GM06990 (cell line): Measurements from ENCODE around the gene IQGAP3.
"Not testable (repeated sequence)": the region's sequence is repeated elsewhere in the genome, so short reads cannot be mapped to it uniquely, and the experiment has no call there.

Source experiments
- DNase-seq: peaks from one replicate; pipeline ENCODE4 v3.0.0-alpha.2; 2011; ENCODE audit not compliant: insufficient read length; ENCODE audit errors: extremely low read depth
- H3K27me3 ChIP-seq: replicated peaks from 2 replicates; pipeline ENCODE4 v1.6.0; 2011; ENCODE audit warnings: low read length; ENCODE audit not compliant: control insufficient read depth, insufficient read depth
- H3K36me3 ChIP-seq: 2 replicates; pipeline ENCODE4 v1.5.1; 2011; ENCODE audit warnings: low read length; ENCODE audit not compliant: control insufficient read depth, insufficient read depth
- H3K4me3 ChIP-seq: replicated peaks from 2 replicates; pipeline ENCODE4 v1.5.1; 2011; ENCODE audit warnings: low read depth, mild to moderate bottlenecking, control low read depth, low read length
- CTCF ChIP-seq: IDR thresholded peaks from 2 replicates; pipeline ENCODE4 v1.5.1; 2011; ENCODE audit warnings: low read length, control low read depth, mild to moderate bottlenecking, inconsistent platforms; ENCODE audit not compliant: insufficient read depth, poor library complexity, severe bottlenecking

The IQGAP3 gene

DNA sequence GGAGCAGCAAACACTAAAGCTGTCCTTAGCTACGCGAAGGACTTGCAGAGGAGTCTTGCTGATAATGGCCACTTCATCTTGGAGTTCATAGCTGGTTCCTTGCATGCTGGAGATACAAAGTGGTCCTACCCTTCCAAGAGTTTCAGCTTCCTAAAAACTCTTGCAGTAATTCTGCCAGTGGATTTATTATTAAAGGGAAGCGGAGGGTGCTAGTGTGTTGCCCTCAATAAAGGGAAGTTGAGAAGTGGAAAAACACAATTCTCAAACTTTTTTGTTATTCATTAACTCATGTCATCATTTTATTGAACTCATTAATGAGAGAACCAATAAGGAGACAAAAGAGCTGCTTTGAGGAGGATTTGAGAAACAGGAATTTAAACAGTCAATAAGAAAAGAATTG, 40.3 kb upstream of the IQGAP3 start:
- DNase-seq: no peak
- no peak for TF ChIP-seq CTCF
- Histone ChIP-seq H3K36me3 (no peaks in the 10 kb centered on the region), H3K27me3 (no peaks in the 10 kb centered on the region; the same call in 1 of the 2 replicates), H3K4me3 (no peak overlapping the region)

DNA sequence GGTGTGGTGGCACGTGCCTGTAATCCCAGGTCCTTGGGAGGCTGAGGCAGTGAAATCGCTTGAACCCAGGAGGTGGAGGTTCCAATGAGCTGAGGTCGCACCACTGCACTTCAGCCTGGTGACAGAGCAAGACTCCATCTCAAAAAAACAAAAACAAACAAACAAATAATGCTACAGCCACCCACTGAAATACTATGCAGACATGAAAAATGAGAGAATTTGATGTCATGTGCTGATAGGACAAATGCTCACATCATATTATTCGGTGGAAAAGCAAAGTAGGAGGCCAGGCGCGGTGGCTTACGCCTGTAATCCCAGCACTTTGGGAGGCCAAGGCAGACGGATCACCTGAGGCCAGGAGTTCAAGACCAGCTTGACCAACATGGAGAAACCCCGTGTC, 37.7 kb upstream of the IQGAP3 start:
- not testable (repeated sequence) for H3K4me3 ChIP-seq, H3K36me3 ChIP-seq, DNase-seq, H3K27me3 ChIP-seq

- H3K36me3 ChIP-seq: no peaks in the 10 kb centered on the region
- peak; percentile 76 for TF ChIP-seq CTCF
- no peak for DNase-seq
Measured at GRCh38 chr1:156608981-156609380, 36.6 kb upstream of the IQGAP3 start.

GRCh38 chr1:156608036-156608674, 35.8 kb upstream of the IQGAP3 start:
- H3K36me3 ChIP-seq: no peaks in the 10 kb centered on the region
- TF ChIP-seq CTCF: peak; percentile 77
- H3K4me3 ChIP-seq: no peak overlapping the region
- no peaks in the 10 kb centered on the region for H3K27me3 ChIP-seq
- no peak for DNase-seq

More at GRCh38 chr1:156608981-156609380, 36.6 kb upstream of the IQGAP3 start:
- H3K4me3 ChIP-seq: no peak overlapping the region
- H3K27me3 ChIP-seq: no peaks in the 10 kb centered on the region

GRCh38 chr1:156607344-156607743, 35.0 kb upstream of the IQGAP3 start:
- H3K4me3 ChIP-seq, H3K36me3 ChIP-seq, DNase-seq, H3K27me3 ChIP-seq: not testable (repeated sequence)

- peaks cover 6% of the 10 kb centered on the region for H3K36me3 ChIP-seq
- no peak for DNase-seq
- H3K4me3 ChIP-seq: no peak overlapping the region
- peak; percentile 47 for TF ChIP-seq CTCF
- no peaks in the 10 kb centered on the region for H3K27me3 ChIP-seq
Measured at GRCh38 chr1:156602557-156602993, 30.2 kb upstream of the IQGAP3 start.

DNA sequence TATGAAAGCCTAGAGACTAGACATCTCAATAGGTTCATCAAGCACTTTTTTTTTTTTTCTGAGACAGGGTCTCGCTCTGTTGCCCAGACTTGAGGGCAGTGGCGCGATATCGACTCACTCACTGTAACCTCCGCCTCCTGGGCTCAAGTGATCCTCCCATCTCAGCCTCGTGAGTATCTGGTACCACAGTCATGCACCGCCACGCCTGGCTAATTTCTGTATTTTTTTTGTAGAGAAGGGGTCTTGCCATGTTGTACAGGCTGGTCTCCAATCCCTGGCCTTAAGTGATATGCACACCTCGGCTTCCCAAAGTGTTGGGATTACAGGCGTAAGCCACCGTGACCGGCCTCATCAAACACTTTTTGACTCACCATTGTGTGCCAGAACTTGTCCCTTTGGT, 29.5 kb upstream of the IQGAP3 start:
- TF ChIP-seq CTCF: no peak
- Histone ChIP-seq H3K36me3 (peaks cover 9% of the 10 kb centered on the region), H3K4me3 (peak overlapping the region; percentile 80), H3K27me3 (no peaks in the 10 kb centered on the region)
- DNase-seq: no peak
